ENCODE data around the gene MX1.

The MX1 gene

DNA sequence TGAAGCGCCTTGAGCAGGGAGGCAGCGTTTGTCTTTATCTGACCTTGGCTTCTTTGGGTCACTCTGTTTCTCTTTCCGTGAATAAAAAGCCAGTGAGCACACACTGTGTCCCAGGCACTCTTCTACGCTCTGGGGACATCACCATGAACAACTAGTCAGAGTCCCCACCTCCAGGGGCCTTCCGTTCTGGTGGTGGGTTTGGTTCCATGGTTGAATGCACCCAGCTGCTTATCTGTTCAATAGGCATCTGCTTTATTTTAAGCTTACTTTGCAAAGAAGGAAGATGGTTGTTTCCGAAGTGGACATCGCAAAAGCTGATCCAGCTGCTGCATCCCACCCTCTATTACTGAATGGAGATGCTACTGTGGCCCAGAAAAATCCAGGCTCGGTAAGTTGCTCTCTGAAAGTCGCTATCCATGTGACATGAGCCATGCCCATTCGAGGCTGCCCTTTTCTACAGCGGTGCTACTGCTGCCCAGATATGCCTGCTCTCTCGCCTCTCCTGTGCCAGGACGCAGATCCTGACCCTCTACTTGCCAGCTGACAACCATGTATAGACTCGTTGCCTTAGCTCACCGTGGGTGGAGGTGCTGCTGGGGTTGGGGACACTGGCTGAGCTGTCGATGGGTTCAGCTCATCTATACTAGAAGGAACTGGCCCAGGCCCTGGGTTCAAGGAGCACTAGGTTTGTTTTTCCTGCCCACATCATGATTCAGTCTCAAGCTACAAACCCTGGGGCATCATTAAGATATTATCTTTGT is 5.9 kb downstream of the MX1 start:
- Mint-ChIP-seq H3K27me3 (ENCODE audit: low read depth, poor library complexity) (peaks cover 41% of the 10 kb centered on the region), H3K9me3 (peaks cover 13% of the 10 kb centered on the region), H3K27ac (no peak overlapping the region), H3K36me3 (ENCODE audit: low read depth) (no peaks in the 10 kb centered on the region), H3K4me1 (no peaks in the 10 kb centered on the region), H3K4me3 (no peak overlapping the region)
- no peak for DNase-seq
- TF ChIP-seq, protein P1, sequence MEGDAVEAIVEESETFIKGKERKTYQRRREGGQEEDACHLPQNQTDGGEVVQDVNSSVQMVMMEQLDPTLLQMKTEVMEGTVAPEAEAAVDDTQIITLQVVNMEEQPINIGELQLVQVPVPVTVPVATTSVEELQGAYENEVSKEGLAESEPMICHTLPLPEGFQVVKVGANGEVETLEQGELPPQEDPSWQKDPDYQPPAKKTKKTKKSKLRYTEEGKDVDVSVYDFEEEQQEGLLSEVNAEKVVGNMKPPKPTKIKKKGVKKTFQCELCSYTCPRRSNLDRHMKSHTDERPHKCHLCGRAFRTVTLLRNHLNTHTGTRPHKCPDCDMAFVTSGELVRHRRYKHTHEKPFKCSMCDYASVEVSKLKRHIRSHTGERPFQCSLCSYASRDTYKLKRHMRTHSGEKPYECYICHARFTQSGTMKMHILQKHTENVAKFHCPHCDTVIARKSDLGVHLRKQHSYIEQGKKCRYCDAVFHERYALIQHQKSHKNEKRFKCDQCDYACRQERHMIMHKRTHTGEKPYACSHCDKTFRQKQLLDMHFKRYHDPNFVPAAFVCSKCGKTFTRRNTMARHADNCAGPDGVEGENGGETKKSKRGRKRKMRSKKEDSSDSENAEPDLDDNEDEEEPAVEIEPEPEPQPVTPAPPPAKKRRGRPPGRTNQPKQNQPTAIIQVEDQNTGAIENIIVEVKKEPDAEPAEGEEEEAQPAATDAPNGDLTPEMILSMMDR (IDR thresholded peaks at IDR 0.05), result no peak

DNA sequence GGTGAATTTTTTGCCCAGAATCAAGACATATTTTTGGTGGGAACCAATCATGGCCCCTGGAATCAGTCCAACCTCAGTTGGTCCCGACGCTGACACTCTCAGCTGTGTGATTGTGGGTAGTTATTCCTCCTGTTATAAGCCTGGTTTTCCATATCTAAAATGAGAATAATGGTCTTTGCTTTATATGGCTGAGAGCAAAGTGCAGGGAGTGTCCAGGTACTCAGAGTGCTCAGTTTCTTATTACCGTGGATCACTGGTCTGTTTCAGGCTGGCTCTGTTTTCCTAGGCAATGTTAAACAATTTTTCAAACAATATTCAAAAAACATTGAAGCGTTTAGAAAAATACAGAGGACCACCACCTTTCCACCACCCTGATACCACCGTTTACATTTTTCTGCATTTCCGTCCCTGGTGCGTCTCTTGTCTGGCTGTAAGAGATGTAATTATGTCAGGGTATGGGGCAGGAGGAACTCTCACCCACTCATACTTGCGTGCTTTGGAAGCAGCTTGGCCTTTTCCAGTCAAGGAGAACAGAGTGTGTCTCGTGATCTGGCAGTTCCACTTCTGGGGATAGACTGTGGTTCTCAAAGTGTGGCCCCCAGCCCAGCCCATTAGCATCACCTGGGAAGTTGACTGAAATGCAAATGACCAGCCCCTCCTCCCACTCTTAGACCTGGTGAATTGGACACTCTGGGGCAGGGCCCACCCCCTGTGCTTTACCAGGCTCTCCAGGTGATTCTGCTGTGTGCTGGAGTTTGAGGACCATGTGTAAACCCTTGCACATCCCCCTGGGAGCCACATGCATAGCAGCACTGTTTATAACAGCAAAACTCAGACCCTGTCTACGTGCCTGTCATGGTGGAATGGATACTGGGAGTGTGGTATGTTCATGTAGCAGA is 6.8 kb downstream of the MX1 start:
- peak overlapping the region; percentile 91 for H3K27ac Mint-ChIP-seq
- no peaks in the 10 kb centered on the region for H3K36me3 Mint-ChIP-seq (ENCODE audit: low read depth)

DNA sequence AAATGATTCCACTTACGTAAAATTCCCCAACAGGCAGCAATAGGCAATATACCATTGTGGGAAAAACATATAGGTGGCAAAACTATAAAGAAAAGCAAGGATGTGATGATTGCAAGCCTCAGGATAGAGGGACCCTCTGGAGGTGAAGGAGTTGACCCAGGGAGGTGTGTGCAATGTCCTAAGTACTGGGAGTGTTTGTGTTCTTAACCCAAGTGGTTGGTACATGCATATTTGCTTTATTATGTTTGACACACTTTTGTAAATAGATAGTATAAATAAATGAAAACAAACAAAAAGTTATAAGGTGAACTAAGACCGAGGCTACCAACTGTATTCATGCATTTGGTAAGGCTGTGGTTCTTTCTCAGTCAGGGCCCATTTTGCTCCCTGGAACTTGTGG is 7.5 kb downstream of the MX1 start:
- TF ChIP-seq, protein P1 (IDR thresholded peaks at IDR 0.05), result no peak
- H3K4me1 Mint-ChIP-seq, result no peaks in the 10 kb centered on the region
- H3K27ac Mint-ChIP-seq, result no peak overlapping the region
- no peak overlapping the region for H3K4me3 Mint-ChIP-seq
- H3K27me3 Mint-ChIP-seq (ENCODE audit: low read depth, poor library complexity), result peaks cover 25% of the 10 kb centered on the region
- peaks cover 13% of the 10 kb centered on the region for H3K9me3 Mint-ChIP-seq
- DNase-seq, result no peak
- H3K36me3 Mint-ChIP-seq (ENCODE audit: low read depth), result no peaks in the 10 kb centered on the region

More for the DNA sequence above, 6.8 kb downstream of the MX1 start:
- DNase-seq, result no peak
- TF ChIP-seq, protein P1 (IDR thresholded peaks at IDR 0.05), result no peak
- Mint-ChIP-seq H3K4me3 (no peak overlapping the region), H3K4me1 (no peaks in the 10 kb centered on the region), H3K9me3 (peaks cover 13% of the 10 kb centered on the region), H3K27me3 (ENCODE audit: low read depth, poor library complexity) (peaks cover 32% of the 10 kb centered on the region)

DNA sequence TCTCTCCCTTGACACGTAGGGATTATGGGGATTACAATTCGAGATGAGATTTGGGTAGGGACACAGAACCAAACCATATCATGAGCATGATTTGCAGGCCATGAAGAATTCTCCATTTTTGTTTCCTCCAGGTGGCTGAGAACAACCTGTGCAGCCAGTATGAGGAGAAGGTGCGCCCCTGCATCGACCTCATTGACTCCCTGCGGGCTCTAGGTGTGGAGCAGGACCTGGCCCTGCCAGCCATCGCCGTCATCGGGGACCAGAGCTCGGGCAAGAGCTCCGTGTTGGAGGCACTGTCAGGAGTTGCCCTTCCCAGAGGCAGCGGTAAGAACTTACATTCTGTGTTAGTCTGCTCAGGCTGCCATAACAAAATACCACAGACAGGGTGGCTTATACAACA is 9.7 kb downstream of the MX1 start:
- H3K36me3 Mint-ChIP-seq (ENCODE audit: low read depth), result no peaks in the 10 kb centered on the region
- no peak for DNase-seq
- peaks cover 3% of the 10 kb centered on the region for H3K27me3 Mint-ChIP-seq (ENCODE audit: low read depth, poor library complexity)
- H3K4me1 Mint-ChIP-seq, result no peaks in the 10 kb centered on the region
- H3K4me3 Mint-ChIP-seq, result no peak overlapping the region
- no peak overlapping the region for H3K27ac Mint-ChIP-seq
- TF ChIP-seq, protein P1 (IDR thresholded peaks at IDR 0.05), result no peak
- H3K9me3 Mint-ChIP-seq, result peaks cover 13% of the 10 kb centered on the region

DNA sequence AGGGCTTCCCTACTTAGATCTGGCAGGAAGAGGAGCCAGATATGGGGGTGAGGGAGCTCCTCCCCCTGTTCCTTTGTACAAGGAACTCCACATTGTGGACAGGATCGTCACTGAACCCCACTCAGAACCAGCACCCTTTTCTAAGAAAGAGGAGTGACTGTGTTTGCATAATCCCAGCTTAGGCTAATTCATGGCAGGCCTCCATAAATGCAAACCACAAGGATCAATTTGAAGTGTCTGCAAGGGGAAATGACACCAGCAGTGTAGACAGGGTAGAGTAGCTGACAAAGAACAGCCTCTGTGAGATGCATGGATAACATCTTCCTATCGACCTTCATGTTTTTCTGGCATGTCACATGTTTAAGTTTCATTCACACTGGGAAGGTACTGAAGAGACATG is 11.7 kb downstream of the MX1 start:
- DNase-seq, result no peak
- H3K27ac Mint-ChIP-seq, result no peak overlapping the region
- no peak overlapping the region for H3K4me3 Mint-ChIP-seq
- no peaks in the 10 kb centered on the region for H3K4me1 Mint-ChIP-seq
- H3K36me3 Mint-ChIP-seq (ENCODE audit: low read depth), result no peaks in the 10 kb centered on the region
- peaks cover 13% of the 10 kb centered on the region for H3K9me3 Mint-ChIP-seq
- TF ChIP-seq, protein P1 (IDR thresholded peaks at IDR 0.05), result no peak
- peaks cover 3% of the 10 kb centered on the region for H3K27me3 Mint-ChIP-seq (ENCODE audit: low read depth, poor library complexity)

Data from nephron progenitor cell (in vitro differentiated cells).